C4-2B (cell line): ENCODE measurements around the gene TSPEAR.

ENCODE experiments used
- ZFX ChIP-seq: fragments of 450-650 bp; IDR thresholded peaks from 2 replicates; pipeline ENCODE4 v1.6.1; 2017
- TF ChIP-seq, protein P1 (sequence below): fragments of 450-650 bp; conservative IDR thresholded peaks from 2 replicates; pipeline ENCODE4 v1.5.1; 2017; ENCODE audit warnings: mild to moderate bottlenecking

DNA sequence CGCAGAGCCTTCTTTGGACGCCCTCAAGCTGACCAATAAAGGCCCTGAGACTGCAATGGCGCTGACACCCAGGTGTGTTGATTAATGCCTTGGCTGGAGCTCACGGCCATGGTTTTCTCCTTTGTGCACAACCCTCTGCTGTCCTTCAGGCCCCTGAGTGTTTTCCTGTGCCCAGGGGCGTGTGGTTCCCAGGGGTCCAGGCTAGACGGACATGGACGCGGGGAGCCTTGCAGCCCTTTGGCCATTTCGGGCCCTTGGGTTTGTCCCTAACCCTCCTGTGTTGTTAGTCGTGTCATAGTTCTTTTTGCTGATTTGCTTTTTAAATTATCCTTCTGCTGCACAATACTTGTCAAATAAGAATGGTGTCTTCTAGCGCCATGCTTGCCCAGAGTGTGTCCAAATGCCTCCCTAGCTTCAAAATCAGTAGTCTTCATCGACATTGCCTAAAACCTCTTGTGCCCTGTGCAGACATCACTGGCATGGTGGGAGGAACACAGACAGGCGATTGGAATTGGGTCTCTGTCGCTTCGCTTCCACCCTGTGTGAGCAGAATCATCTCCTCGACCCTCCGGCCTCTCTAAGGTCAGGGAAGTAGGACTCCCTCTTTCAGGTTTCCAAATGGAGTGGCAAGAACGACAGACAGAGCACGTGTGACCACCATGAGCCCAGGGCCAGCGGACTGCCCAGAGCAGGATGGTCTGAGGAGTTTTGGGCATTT is 135.9 kb downstream of the TSPEAR start:
- TF ChIP-seq, protein P1, sequence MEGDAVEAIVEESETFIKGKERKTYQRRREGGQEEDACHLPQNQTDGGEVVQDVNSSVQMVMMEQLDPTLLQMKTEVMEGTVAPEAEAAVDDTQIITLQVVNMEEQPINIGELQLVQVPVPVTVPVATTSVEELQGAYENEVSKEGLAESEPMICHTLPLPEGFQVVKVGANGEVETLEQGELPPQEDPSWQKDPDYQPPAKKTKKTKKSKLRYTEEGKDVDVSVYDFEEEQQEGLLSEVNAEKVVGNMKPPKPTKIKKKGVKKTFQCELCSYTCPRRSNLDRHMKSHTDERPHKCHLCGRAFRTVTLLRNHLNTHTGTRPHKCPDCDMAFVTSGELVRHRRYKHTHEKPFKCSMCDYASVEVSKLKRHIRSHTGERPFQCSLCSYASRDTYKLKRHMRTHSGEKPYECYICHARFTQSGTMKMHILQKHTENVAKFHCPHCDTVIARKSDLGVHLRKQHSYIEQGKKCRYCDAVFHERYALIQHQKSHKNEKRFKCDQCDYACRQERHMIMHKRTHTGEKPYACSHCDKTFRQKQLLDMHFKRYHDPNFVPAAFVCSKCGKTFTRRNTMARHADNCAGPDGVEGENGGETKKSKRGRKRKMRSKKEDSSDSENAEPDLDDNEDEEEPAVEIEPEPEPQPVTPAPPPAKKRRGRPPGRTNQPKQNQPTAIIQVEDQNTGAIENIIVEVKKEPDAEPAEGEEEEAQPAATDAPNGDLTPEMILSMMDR = no peak
- no peak for TF ChIP-seq ZFX
